ENCODE measurements around the gene THUMPD1.

DNA sequence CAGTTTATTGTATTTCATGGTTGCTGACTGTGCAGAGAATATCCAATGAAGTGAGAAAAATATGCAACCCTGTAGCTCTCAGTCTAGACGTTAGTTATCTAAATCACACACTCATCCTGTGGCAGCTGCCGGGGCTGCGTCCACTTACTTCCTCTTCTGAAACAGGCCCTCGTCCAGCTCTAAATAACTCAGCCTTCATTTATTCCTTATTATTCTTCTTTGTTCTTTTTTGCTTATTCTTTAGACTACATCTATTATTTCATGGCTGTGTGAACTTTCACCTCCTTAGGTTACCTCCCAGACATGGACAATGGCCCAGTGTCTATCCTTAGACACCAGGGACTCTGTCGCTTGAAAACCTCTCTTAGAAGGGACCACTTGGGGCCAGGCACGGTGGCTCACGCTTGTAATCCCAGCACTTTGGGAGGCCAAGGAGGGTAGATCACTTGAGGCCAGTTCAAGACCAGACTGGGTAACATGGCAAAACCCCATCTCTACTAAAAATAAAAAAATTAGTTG is 3.4 kb upstream of the THUMPD1 start:
- TF ChIP-seq CTCF (IDR thresholded peaks at IDR 0.05 in 2 of 3, conservative IDR thresholded peaks at IDR 0.05 in 1 of 3; ENCODE audit: control insufficient read depth in 2 of 3, extremely low read depth in 1 of 3, insufficient read depth in 1 of 3, low read depth in 3 of 3, low read length in 3 of 3): no peak
- no peak for TF ChIP-seq ZZZ3 (IDR thresholded peaks at IDR 0.05; ENCODE audit: control insufficient read depth, insufficient read length, low read depth)

Data from GM12878 (cell line).